GM21515 (cell line): ENCODE measurements around the gene PTGFR.

Experiments used
- ATAC-seq: cut with Tn5 transposase; IDR thresholded peaks from one replicate; pipeline ENCODE4 v1.9.1; 2021; ENCODE audit not compliant: unreplicated experiment

PTGFR gene, protein sequence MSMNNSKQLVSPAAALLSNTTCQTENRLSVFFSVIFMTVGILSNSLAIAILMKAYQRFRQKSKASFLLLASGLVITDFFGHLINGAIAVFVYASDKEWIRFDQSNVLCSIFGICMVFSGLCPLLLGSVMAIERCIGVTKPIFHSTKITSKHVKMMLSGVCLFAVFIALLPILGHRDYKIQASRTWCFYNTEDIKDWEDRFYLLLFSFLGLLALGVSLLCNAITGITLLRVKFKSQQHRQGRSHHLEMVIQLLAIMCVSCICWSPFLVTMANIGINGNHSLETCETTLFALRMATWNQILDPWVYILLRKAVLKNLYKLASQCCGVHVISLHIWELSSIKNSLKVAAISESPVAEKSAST

DNA sequence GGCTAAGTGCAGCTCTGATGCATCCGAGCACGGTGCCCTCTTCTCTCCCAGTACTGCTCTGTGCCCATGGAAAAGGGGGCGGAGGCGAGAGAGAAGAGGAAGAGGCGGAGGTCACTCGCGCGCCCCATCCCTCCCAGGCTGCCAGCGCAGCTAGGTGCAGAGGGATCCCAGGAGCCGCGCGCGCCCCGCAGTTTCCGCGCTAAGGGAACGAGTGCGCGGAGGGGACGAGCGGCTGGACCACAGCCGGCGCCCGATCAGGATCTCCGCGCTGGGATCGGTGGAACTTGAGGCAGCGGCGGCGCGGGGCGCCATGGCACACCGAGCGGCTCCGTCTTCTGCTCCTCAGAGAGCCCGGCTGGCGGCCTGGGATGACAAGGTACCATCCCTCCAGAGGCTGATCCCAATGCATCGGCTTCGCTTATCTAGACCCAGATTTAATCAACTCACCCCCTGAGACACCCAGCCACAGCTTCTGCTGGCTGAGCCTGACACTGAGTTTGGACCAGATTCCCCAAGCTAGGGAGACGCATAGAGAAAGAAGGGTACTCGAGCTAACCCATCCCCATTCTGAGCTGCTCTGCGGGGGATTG lies at the start of gene PTGFR:
PTGFR (plus strand) TSS at position 114 of the 590 bp plus-strand sequence. CDS start 1,770 bp downstream, outside the sequence.
- ATAC-seq: no peak

DNA sequence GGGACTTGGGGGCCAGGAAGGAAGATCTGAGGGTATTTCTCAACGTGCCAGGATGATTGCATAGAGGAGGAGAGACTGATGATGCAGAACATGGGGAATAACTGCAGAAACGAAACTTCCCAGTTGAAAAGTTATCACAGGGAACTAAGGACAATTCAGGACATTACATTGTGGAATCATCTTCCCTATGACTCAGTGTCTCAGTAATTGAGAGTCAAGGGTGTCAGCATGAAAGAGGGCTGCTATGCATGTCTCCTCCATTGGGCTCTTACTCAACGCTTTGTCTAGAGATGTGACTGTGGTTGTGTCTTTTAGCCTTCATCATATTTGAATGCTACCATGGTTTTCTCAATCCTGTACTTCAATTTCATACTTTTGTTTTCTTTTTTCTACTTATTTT lies 48.9 kb upstream of the PTGFR start:
- no peak for ATAC-seq

DNA sequence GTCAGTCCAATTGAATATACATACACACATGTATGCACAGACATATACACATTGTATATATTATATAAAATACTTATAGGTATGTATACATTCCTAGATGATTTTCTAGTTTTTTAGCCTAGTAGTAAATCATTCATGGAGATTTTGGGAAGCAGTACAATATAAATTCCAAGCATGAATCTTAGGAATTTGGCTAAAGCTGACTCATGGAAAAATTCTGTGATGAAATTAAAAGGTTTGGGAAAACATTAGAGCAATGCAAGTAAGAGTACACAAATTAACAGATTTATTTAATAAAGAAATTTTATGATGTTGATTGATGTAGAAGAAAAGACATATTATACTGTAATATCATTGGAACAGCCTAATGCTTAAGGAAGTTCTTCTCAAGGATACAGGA lies 43.7 kb upstream of the PTGFR start:
- no peak for ATAC-seq

DNA sequence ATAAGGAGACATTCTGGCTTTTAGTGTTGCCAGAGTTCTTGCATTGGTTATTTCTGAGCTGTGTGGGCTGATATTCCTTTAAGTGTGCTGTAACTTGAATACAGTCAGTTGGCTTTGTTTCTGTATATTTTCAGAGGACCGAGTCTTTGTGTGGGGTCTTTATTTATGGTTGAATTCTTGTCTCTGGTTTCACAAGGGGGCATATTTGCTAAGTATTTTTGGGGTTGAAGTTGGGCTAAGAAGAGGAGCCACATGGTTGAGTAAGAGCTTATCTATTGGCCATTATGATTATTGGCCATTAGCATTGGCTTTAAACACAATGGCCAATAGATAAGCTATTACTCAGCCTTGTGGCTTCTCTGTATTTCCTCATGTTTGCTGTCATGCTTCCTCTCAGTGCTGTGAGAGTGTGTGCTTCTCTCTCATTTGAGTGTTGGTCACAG lies 26.3 kb upstream of the PTGFR start:
- no peak for ATAC-seq

DNA sequence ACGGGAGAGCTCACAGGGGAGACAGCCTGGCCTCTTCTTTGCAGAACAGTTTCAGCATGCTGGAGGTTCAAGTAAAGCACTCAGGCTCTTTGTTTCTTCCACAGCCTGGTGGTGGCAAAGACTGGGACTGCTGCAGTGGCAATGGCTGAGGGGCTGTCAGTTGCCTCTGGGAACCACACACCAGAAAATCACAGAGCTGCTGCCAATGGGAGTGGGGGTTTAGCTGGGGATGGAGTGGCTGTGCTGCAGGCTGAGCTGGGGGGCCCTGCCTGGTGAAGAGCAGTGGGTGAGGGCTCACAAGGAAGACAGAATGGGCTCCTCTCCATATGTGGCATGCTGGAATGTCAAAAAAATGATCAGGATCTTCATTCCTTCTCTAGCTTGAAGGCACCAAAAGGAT lies 25.6 kb upstream of the PTGFR start:
- no peak for ATAC-seq

DNA sequence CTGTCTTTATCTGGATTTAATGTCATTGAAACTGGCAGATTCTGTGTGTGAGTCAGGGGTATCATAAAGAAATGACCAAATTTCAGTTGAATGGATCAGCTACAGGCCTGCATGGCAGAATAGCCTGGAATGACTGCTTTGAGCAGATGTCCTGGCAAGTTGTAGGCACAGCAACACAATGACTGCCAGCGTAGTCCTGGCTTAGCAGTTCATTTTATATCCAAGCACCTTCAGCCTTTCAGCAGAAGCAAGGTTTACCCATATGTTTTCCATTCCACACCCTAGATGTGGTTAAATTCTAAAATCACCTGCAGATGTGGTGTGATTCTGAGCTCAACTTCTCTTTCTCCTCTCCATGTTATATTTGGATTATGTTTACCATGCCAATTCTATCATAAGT lies 22.3 kb upstream of the PTGFR start:
- no peak for ATAC-seq

DNA sequence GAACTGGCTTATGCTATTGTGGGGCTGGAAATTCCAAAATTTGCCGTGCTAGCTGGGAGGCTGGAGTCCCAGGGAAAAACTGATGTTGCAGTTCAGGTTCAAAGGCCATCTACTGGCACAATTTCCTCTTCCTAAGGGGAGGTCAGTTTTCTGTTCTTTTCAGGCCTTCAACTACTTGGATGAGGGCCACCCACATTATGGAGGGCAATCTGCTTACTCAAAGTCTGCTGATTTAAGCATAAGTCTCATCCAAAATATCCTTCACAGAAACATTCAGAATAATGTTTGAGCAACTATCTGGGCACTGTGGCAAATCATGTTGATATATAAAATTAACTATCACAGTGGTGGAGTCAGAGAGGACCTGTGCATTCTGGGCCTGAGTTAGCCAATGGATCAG lies 21.2 kb upstream of the PTGFR start:
- no peak for ATAC-seq

DNA sequence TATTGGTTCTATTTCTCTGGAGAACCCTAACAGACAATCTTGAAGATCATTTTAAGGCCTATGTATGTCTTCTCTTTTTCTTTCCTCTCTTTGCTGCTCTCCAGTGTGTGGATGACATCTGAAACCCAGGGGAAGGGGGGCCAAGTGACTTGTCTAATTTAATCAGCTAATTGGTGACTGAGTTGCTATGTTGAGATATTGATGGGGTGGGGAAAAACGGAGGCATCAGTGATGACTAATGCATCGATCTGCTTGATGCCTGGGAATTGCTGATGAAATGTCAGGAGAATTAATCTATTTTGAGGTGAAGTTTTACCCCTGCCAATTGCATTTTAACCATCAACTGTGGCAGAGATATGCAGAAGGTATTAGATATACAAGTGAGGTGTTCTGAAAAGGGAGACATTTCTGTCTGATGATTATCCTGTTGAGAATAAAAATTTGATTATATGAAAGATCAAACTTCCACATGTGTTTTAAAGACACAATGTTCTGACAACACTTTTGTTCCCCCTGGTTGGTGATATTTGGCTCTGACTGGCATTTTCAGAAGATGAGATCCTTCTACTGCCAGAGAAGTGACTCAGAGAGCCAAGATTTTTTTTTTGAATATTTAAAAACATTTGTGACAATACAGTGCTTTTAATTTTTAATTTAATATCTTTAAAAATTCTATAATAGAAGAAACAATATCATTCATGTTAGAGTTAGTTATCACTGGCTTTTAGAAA lies 18.7 kb upstream of the PTGFR start:
- no peak for ATAC-seq

DNA sequence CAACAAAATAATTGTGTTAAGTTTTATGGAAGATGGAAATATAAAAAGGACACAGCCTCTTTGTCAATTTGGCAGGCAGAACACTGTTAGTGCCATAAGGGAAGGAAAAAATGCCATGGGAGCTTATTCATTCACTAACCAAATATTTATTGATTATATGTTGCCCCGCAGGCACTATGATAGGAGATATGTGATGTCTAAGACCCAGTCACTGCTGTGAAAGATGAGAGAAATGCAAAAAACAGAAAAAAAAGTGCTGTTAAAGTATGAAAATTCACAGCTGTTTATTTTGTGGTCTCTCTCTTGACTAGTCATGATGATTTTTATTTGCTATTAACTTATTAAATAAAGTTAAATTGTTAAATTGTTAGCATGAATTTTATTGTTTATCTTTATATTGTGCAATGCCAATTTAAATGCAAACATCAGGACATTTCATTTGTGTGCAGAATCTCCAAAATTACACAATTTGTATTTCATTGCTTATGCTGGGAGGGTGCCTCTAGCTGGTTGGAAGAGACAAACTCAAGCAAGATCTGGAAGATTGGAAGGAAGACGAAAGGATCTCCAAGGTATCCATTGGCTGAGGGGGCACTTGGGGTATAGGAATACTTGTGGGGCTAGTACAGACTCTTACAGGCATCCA lies 17.8 kb upstream of the PTGFR start:
- ATAC-seq: no peak

DNA sequence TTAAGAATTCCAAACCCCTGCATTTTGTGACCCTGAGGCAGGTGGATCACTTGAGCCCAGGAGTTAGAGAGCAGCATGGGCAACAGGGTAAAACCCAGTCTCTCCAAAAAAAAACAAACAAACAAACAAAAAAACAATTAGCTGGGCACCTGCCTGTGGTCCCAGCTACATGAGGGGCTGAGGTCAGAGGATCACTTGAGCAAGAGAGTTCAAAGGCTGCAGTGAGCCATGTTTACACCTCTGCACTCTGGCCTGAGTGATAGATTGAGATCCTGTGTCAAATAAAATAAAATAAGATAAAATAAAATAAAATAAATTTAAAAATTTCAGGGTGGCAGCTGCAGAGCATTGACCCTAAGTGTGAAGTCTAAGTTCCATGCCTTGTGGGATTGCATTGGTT lies 16.7 kb upstream of the PTGFR start:
- no peak for ATAC-seq

DNA sequence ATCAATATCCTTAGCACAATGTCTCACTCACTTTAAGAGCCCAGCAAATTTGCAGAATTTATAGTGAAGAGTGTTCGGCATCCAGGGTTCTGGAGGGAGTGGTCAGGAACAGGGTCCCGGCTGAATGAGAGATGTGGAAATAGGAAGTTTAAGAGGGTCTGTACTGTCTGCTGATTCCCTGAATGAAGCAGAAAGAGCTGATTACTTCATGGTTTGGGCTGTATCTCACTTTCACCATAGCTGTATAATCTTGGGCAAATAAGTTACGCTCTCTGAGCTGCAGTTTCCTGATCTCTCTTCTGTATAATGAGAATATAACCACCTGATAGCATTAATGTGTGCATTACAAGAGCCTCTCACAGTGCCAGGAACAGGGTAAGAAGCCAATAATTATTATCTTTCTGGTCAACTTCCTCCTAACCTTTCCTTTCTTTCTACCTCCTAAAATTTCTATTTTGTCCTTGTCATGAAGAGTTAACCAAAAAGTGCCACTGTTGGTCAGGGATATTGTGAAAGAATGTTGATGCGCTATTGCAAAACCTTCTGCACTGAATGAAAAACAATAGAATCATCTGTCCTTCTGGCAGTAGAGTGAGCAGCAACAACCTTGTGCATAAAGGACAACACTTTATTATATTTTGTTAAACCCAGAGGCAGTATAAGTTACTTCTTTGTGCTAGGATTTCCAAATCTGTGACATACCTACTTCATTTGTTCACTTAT lies 14.7 kb upstream of the PTGFR start:
- no peak for ATAC-seq

DNA sequence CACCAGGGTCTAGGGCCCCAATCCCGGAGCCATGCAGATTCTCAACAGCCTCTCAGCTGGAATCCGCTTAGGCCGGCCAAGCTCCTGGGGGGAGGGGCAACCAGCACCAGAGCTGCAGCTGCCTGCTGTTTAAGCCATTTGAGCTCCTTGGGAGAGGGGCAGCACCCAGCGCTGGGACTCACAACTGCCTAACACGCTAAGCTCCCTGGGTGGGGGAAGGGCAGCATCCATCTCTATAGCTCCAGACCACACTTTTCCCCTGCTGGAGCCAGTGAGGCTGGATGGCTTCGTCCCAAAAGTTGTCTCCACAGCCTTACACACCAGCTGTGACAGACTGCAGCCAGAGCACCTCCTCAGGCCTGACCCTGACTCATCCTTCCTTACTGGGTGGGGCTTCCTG lies 6.9 kb upstream of the PTGFR start:
- no peak for ATAC-seq

DNA sequence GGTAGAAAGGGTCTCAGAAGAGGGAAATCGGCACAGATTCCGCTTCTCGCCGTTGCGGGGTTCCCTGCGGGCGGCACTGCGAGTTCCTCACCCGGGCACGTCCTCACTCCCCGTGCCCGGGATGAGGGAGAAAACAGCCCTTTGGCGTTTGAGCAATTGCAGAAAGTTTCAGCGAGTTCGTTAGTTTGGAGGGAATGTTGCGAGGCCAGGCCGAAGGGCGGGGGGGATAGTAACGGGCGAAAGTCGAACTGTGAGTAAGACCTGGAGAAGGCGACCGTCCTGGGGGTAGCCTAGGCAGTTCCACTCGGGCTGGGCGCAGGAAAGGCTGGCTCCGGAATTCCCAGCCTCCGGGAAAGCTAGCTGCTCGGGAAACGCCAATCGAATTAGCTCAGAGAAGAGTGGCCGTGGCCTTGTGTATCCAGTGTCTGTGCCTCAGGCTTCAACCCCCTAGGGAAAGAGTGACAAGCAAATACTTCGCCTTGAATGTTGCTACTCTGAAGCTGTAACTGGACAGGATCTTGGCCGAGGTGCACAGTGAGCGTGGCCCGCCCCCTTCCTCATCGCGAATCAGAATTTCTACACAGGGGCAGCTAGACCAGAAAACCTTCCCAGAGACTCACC lies 787 bp downstream of the PTGFR start:
- no peak for ATAC-seq

DNA sequence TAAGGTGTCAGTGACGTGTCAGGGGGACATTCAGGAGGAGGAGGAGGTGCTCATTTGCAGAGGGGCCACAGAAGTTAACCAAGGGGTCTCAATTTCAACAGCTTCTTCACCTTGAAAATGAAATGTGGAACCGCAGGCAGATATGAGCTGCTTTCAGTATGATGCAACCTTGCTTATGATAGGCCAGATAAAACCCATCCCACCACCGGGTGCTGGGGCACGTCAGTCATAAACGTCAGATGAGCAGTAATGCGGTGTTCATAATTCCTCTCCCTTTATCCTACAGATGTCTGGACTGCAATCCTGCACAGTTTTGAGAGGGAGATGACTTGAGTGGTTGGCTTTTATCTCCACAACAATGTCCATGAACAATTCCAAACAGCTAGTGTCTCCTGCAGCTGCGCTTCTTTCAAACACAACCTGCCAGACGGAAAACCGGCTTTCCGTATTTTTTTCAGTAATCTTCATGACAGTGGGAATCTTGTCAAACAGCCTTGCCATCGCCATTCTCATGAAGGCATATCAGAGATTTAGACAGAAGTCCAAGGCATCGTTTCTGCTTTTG lies 1.7 kb downstream of the PTGFR start:
- ATAC-seq: no peak

DNA sequence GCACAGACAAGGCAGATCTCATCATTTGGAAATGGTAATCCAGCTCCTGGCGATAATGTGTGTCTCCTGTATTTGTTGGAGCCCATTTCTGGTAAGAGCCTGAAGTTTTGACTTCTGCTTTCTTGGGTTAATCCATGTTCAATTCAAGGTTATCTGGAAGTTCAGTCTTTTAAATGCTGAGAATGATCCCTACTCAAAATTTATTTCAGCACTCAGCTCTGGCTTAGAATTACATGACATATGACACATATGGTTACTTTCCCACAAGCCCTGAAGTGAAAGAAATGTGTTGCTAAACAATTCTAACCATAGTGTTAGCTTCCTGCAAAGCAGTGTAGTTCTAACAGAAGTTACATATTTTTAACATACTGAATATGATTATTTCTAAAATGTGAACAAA lies 2.7 kb downstream of the PTGFR start:
- no peak for ATAC-seq

DNA sequence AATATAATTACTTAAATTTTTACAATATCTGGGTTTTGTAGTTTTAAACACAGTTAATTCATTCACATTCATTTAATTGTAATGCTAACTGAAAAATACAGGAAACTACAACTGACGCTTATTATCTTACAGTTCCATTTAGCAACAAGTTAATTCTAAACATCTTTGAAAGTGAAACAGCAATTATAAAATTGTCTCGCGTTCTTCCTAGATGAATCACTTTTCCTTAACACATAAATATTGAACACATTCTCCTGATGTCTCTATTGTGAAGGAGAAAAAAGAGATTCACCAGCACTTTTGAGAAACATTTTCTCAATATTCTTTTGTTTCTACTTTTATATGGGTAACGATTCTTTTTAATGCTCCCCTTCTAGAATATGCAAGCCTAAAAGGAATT lies 6.4 kb downstream of the PTGFR start:
- no peak for ATAC-seq

DNA sequence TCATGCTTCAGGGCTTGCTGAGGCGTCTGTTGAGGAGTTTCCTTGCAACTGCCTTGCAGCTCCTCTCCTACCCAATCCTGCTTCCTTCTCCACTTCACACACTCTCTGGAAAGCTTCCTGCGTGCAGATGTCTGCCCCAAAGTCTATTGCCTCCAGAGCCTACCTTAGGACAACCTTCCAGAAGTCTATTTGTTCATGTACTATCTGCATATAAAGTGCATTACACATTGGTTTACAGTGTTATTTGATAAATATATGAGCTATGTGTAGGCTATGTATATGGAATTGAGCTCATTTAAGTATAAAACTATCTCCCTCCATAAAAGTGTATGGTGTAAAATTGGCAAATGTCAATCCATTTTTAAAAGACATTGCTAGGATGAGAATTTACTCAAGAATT lies 9.8 kb downstream of the PTGFR start:
- ATAC-seq: no peak

DNA sequence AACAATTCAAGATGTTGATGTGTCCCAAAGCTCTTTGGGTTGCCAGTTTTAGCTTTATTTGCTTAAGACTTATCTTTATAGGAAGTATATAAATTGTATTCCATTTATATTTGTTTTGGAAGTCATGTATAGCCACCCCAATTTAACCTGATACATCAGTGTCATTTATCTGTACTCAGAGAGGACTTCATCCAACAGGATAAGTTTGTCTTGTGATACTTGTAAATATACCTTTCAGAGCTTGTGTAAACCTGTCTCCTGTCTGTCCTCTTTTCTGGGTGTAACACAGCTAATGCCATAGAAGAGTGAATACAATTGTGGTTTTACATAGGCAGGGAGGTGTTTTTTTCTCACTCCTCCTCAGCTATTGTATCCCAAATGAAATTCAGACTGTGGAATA lies 10.4 kb downstream of the PTGFR start:
- ATAC-seq: no peak

DNA sequence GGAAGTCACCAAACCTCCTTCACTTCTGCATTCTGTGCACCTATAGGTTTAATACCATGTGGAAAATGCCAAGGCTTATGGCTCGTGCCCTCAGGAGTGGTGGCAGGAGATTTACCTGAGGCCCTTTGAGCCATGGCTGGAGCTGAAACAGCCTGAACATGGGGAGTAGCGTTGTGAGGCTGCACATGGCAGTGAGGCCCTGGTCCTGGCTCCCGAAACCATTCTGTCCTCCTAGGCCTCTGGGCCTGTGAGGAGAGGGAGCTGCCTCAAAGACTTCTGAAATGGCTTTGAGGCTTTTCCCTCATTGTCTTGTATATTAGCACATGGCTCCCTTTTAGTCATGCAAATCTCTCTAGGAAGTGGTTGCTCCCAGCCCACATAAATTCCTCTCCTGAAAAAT lies 20.6 kb downstream of the PTGFR start:
- ATAC-seq: no peak

DNA sequence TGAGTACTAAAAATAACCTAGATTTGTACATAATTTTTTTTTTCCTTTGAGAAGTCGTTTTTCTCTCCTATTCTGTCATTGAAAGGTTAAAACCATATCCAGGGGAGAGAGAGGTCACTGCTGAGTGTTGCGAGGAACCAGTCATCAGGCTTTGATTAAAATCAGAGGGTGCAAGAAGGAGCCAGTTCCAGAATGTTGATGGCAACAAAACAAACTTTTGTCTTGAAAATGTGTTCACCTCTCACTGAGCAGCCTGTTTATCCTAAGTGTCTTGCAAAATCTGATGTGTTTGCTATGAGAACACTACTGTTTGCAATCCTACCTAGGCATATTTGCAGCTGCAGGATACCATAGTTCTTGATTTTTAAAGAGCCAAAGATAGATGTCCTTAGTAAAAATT lies 25.9 kb downstream of the PTGFR start:
- no peak for ATAC-seq
